SK-N-SH treated with all-trans-retinoic acid at 6 μM for 48 hours (cell line): ENCODE results near the gene GPSM3.

Experiments
- ATAC-seq: fragments of 200-7000 bp; cut with Tn5 transposase; 3 replicates; pipeline ENCODE4 v1.9.1; 2020; ENCODE audit warnings: mild to moderate bottlenecking, moderate library complexity
- ARNTL ChIP-seq: fragments of 450-650 bp; formaldehyde crosslinking; IDR thresholded peaks from 2 replicates; pipeline ENCODE4 v1.5.0; 2020; ENCODE audit warnings: low read depth, mild to moderate bottlenecking, moderate library complexity, borderline replicate concordance
- CSDC2 ChIP-seq: fragments of 250-450 bp; sonication (Bioruptor Pico); IDR thresholded peaks from 2 replicates; pipeline ENCODE4 v1.5.0; 2020; ENCODE audit warnings: mild to moderate bottlenecking, moderate library complexity
- CSRNP3 ChIP-seq: fragments of 250-450 bp; sonication (Bioruptor Pico); IDR thresholded peaks from 2 replicates; pipeline ENCODE4 v1.5.1; 2021; ENCODE audit warnings: mild to moderate bottlenecking, moderate library complexity
- GLIS3 ChIP-seq: fragments of 250-450 bp; sonication (Bioruptor Pico); IDR thresholded peaks from 2 replicates; pipeline ENCODE4 v1.5.0; 2020; ENCODE audit warnings: mild to moderate bottlenecking, moderate library complexity
- OSR1 ChIP-seq: fragments of 250-450 bp; sonication (Bioruptor Pico); IDR thresholded peaks from 2 replicates; pipeline ENCODE4 v1.8.0; 2022; ENCODE audit warnings: moderate library complexity, mild to moderate bottlenecking, inconsistent platforms
- POU6F1 ChIP-seq: fragments of 250-450 bp; sonication (Bioruptor Pico); IDR thresholded peaks from 2 replicates; pipeline ENCODE4 v1.8.0; 2021; ENCODE audit warnings: low read depth, mild to moderate bottlenecking, moderate library complexity, borderline replicate concordance
- RARB ChIP-seq: fragments of 250-450 bp; sonication (Bioruptor Pico); IDR thresholded peaks from 2 replicates; pipeline ENCODE4 v1.8.0; 2021; ENCODE audit warnings: mild to moderate bottlenecking, moderate library complexity
- SNAI2 ChIP-seq: fragments of 250-450 bp; sonication (Bioruptor Pico); IDR thresholded peaks from 2 replicates; pipeline ENCODE4 v1.5.0; 2020; ENCODE audit warnings: mild to moderate bottlenecking, moderate library complexity
- TCF4 ChIP-seq: fragments of 250-450 bp; sonication (Bioruptor Pico); IDR thresholded peaks from 2 replicates; pipeline ENCODE4 v1.8.0; 2021; ENCODE audit warnings: mild to moderate bottlenecking, moderate library complexity, borderline replicate concordance
- TOX ChIP-seq: fragments of 250-450 bp; sonication (Bioruptor Pico); IDR thresholded peaks from 2 replicates; pipeline ENCODE4 v1.8.0; 2021; ENCODE audit warnings: mild to moderate bottlenecking, moderate library complexity, borderline replicate concordance
- ZC3H10 ChIP-seq: fragments of 250-450 bp; sonication (Bioruptor Pico); IDR thresholded peaks from 2 replicates; pipeline ENCODE4 v1.5.1; 2021; ENCODE audit warnings: mild to moderate bottlenecking, moderate library complexity
- ZFP3 ChIP-seq: fragments of 250-450 bp; sonication (Bioruptor Pico); IDR thresholded peaks from 2 replicates; pipeline ENCODE4 v1.5.0; 2020; ENCODE audit warnings: mild to moderate bottlenecking, moderate library complexity
- ZFP30 ChIP-seq: fragments of 450-650 bp; formaldehyde crosslinking; IDR thresholded peaks from 2 replicates; pipeline ENCODE4 v1.5.0; 2022; ENCODE audit warnings: mild to moderate bottlenecking, moderate library complexity
- ZNF565 ChIP-seq: fragments of 450-650 bp; formaldehyde crosslinking; conservative IDR thresholded peaks from 2 replicates; pipeline ENCODE4 v1.5.0; 2020; ENCODE audit warnings: low read depth, mild to moderate bottlenecking, moderate library complexity
- ZNF70 ChIP-seq: fragments of 450-650 bp; formaldehyde crosslinking; IDR thresholded peaks from 2 replicates; pipeline ENCODE4 v1.5.0; 2020; ENCODE audit warnings: mild to moderate bottlenecking, moderate library complexity
- ZNF8 ChIP-seq: fragments of 450-650 bp; formaldehyde crosslinking; IDR thresholded peaks from 2 replicates; pipeline ENCODE4 v1.5.0; 2020; ENCODE audit warnings: mild to moderate bottlenecking, moderate library complexity
- TF ChIP-seq, protein P1 (sequence below): fragments of 250-450 bp; sonication (Bioruptor Pico); IDR thresholded peaks from 2 replicates; pipeline ENCODE4 v1.8.0; 2020; ENCODE audit warnings: mild to moderate bottlenecking, moderate library complexity, borderline replicate concordance
- TF ChIP-seq, protein P2 (sequence below): fragments of 250-450 bp; sonication (Bioruptor Pico); IDR thresholded peaks from 2 replicates; pipeline ENCODE4 v1.5.1; 2020; ENCODE audit warnings: low read depth, mild to moderate bottlenecking, moderate library complexity

The GPSM3 gene

GRCh38 chr6:32220021-32220420 lies 27.6 kb upstream of the GPSM3 start (continued):
- TF ChIP-seq POU6F1 = no peak
- no peak for TF ChIP-seq ZNF8 (CRISPR knock-in tag)
- no peak for TF ChIP-seq SNAI2 (CRISPR knock-in tag)
- no peak for TF ChIP-seq CSRNP3 (CRISPR knock-in tag)
- TF ChIP-seq, protein P1, sequence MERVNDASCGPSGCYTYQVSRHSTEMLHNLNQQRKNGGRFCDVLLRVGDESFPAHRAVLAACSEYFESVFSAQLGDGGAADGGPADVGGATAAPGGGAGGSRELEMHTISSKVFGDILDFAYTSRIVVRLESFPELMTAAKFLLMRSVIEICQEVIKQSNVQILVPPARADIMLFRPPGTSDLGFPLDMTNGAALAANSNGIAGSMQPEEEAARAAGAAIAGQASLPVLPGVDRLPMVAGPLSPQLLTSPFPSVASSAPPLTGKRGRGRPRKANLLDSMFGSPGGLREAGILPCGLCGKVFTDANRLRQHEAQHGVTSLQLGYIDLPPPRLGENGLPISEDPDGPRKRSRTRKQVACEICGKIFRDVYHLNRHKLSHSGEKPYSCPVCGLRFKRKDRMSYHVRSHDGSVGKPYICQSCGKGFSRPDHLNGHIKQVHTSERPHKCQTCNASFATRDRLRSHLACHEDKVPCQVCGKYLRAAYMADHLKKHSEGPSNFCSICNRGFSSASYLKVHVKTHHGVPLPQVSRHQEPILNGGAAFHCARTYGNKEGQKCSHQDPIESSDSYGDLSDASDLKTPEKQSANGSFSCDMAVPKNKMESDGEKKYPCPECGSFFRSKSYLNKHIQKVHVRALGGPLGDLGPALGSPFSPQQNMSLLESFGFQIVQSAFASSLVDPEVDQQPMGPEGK (CRISPR knock-in tag) = no peak
- TF ChIP-seq, all 23 proteins: peak for 0

GRCh38 chr6:32218167-32218566 lies 25.7 kb upstream of the GPSM3 start:
- TF ChIP-seq, protein P2, sequence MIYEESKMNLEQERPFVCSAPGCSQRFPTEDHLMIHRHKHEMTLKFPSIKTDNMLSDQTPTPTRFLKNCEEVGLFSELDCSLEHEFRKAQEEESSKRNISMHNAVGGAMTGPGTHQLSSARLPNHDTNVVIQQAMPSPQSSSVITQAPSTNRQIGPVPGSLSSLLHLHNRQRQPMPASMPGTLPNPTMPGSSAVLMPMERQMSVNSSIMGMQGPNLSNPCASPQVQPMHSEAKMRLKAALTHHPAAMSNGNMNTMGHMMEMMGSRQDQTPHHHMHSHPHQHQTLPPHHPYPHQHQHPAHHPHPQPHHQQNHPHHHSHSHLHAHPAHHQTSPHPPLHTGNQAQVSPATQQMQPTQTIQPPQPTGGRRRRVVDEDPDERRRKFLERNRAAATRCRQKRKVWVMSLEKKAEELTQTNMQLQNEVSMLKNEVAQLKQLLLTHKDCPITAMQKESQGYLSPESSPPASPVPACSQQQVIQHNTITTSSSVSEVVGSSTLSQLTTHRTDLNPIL (CRISPR knock-in tag) = no peak
- no peak for TF ChIP-seq ZFP3 (CRISPR knock-in tag)
- TF ChIP-seq ZFP30 (CRISPR knock-in tag) = no peak
- no peak for TF ChIP-seq ZNF70 (CRISPR knock-in tag)
- TF ChIP-seq ZC3H10 (CRISPR knock-in tag) = no peak
- TF ChIP-seq TOX (CRISPR knock-in tag) = no peak
- TF ChIP-seq ZNF565 (CRISPR knock-in tag) = no peak
- TF ChIP-seq TCF4 (CRISPR knock-in tag) = no peak
- ATAC-seq = no peak

- no peak for TF ChIP-seq POU6F1
- TF ChIP-seq GLIS3 (CRISPR knock-in tag) = no peak
- TF ChIP-seq CSDC2 (CRISPR knock-in tag) = no peak
- no peak for TF ChIP-seq ZNF8 (CRISPR knock-in tag)
- TF ChIP-seq, protein P1 (CRISPR knock-in tag) = no peak
- TF ChIP-seq RARB (CRISPR knock-in tag) = no peak
- no peak for TF ChIP-seq TCF4 (CRISPR knock-in tag)
- ATAC-seq = no peak
Measured at GRCh38 chr6:32216998-32217397, 24.6 kb upstream of the GPSM3 start.

DNA sequence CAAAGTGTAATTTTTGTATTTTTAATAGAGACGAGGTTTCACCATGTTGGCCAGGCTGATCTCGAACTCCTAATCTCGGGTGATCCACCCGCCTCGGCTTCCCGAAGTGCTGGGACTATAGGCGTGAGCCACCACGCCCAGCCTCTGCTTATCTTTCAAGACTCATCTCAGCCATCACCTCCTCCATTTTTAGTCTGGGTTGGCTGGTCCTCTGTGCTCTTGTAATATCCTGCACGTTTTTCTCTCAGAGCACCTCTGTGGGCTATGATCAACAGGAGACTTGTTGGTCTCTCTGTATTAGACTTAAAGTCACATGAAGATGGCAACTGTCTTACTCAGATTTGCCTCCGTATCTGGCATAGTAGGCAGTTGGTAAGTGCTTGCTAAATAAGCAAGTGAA lies 23.8 kb upstream of the GPSM3 start:
- no peak for ATAC-seq
- TF ChIP-seq TCF4 (CRISPR knock-in tag) (no peak), TOX (CRISPR knock-in tag) (no peak), ZFP30 (CRISPR knock-in tag) (no peak), ARNTL (CRISPR knock-in tag) (no peak), SNAI2 (CRISPR knock-in tag) (no peak), OSR1 (CRISPR knock-in tag) (no peak), CSDC2 (CRISPR knock-in tag) (no peak), GLIS3 (CRISPR knock-in tag) (no peak), ZNF70 (CRISPR knock-in tag) (no peak), ZNF8 (CRISPR knock-in tag) (no peak)
- TF ChIP-seq, protein P1 (CRISPR knock-in tag) = no peak
- TF ChIP-seq, protein P2 (CRISPR knock-in tag) = no peak
